ENCODE data around the gene OGN.

OGN gene

GRCh38 chr9:92333282-92333634 is 71.1 kb downstream of the OGN start:
- TF ChIP-seq CTCF (IDR thresholded peaks at IDR 0.05): no peak
